Neuronal stem cell (in vitro differentiated cells): ENCODE data around the gene PIGT.

Experiments used
- DNase-seq: peaks from one replicate; pipeline ENCODE4 v3.0.0-alpha.2; 2013; ENCODE audit warnings: low spot score
- H2AFZ ChIP-seq: one replicate; pipeline ENCODE4 v1.6.1; 2013; ENCODE audit warnings: mild to moderate bottlenecking, low read length, inconsistent platforms
- H2AK5ac ChIP-seq: 2 replicates; pipeline ENCODE4 v1.6.1; 2013; ENCODE audit warnings: low read depth, mild to moderate bottlenecking, inconsistent platforms, low read length, moderate library complexity, mixed read lengths
- H2BK120ac ChIP-seq: 2 replicates; pipeline ENCODE4 v1.6.1; 2013; ENCODE audit warnings: low read depth, mild to moderate bottlenecking, inconsistent platforms, low read length, moderate library complexity, mixed read lengths
- H2BK12ac ChIP-seq: one replicate; pipeline ENCODE4 v1.6.1; 2013; ENCODE audit warnings: low read length, inconsistent platforms
- H2BK15ac ChIP-seq: 2 replicates; pipeline ENCODE4 v1.6.1; 2013; ENCODE audit warnings: mild to moderate bottlenecking, low read length, inconsistent platforms, mixed read lengths
- H2BK5ac ChIP-seq: one replicate; pipeline ENCODE4 v1.6.1; 2013; ENCODE audit warnings: inconsistent platforms, mild to moderate bottlenecking, low read length, moderate library complexity
- H3K14ac ChIP-seq: one replicate; pipeline ENCODE4 v1.6.1; 2013; ENCODE audit warnings: low read length, inconsistent platforms
- H3K18ac ChIP-seq: 2 replicates; pipeline ENCODE4 v1.6.1; 2013; ENCODE audit warnings: low read length, inconsistent platforms
- H3K23ac ChIP-seq: 2 replicates; pipeline ENCODE4 v1.6.1; 2013; ENCODE audit warnings: low read depth, mild to moderate bottlenecking, mixed read lengths, low read length, inconsistent platforms; ENCODE audit not compliant: poor library complexity
- H3K27ac ChIP-seq: replicated peaks from 3 replicates; pipeline ENCODE4 v1.5.1; 2013; ENCODE audit warnings: low read length, inconsistent platforms
- H3K27me3 ChIP-seq, 3 experiments: 2 replicates each; pipeline ENCODE4 v1.6.1; 2013; ENCODE audit warnings: low read length in 3 of 3, mild to moderate bottlenecking in 2 of 3, inconsistent platforms in 1 of 3, low read depth in 1 of 3, mixed read lengths in 1 of 3, moderate library complexity in 1 of 3; ENCODE audit not compliant: control insufficient read depth in 3 of 3, insufficient read depth in 3 of 3
- H3K36me3 ChIP-seq, 2 donors: replicated peaks in 1 of 2; 2 replicates each; pipeline ENCODE4 v1.6.1; 2013; ENCODE audit warnings: low read length in 2 of 2; ENCODE audit not compliant: control insufficient read depth in 2 of 2, insufficient read depth in 2 of 2
- H3K4ac ChIP-seq: 2 replicates; pipeline ENCODE4 v1.6.1; 2013; ENCODE audit warnings: inconsistent platforms, mild to moderate bottlenecking, low read length, moderate library complexity
- H3K4me1 ChIP-seq, 2 donors: 1 replicate in 1 of 2; 2 replicates in 1 of 2; pipeline ENCODE4 v1.6.1; 2013; ENCODE audit warnings: low read length in 2 of 2, low read depth in 1 of 2; ENCODE audit not compliant: control insufficient read depth in 2 of 2, insufficient read depth in 1 of 2
- H3K4me2 ChIP-seq: one replicate; pipeline ENCODE4 v1.6.1; 2013; ENCODE audit warnings: mild to moderate bottlenecking, low read length, inconsistent platforms; ENCODE audit not compliant: insufficient read depth, poor library complexity, severe bottlenecking
- H3K4me3 ChIP-seq, 2 donors: 2 replicates each; pipeline ENCODE4 v1.5.1; 2013; ENCODE audit warnings: low read length in 2 of 2, mild to moderate bottlenecking in 2 of 2, inconsistent platforms in 1 of 2, moderate library complexity in 1 of 2
- H3K79me1 ChIP-seq: one replicate; pipeline ENCODE4 v1.6.1; 2013; ENCODE audit warnings: low read depth, mild to moderate bottlenecking, inconsistent platforms, low read length, moderate library complexity
- H3K9ac ChIP-seq: one replicate; pipeline ENCODE4 v1.6.1; 2013; ENCODE audit warnings: mild to moderate bottlenecking, low read depth, low read length, inconsistent platforms; ENCODE audit not compliant: poor library complexity
- H3K9me3 ChIP-seq, 2 donors: replicated peaks in 1 of 2; 2 replicates each; pipeline versions ENCODE3 to v1.6.1; 2013; ENCODE audit warnings: low read length in 2 of 2, mild to moderate bottlenecking in 2 of 2, inconsistent platforms in 1 of 2, low read depth in 1 of 2, mixed read lengths in 1 of 2, moderate library complexity in 1 of 2; ENCODE audit not compliant: control insufficient read depth in 2 of 2, insufficient read depth in 1 of 2
- H4K8ac ChIP-seq: one replicate; pipeline ENCODE4 v1.6.1; 2013; ENCODE audit warnings: low read depth, mild to moderate bottlenecking, inconsistent platforms, low read length, moderate library complexity
- H4K91ac ChIP-seq: one replicate; pipeline ENCODE4 v1.6.1; 2013; ENCODE audit warnings: low read length, low read depth, mild to moderate bottlenecking, inconsistent platforms; ENCODE audit not compliant: poor library complexity
- WGBS, 2 donors: extraction: QIAGEN DNeasy Blood & Tissue Kit; methylation state at CpG; one replicate each; pipeline ENCODE4 v1.1.7; 2013; ENCODE audit warnings: missing lambda C conversion rate in 2 of 2, mixed read lengths in 1 of 2; ENCODE audit not compliant: insufficient read length in 2 of 2, insufficient replicate concordance in 1 of 2; ENCODE audit errors: extremely low coverage in 2 of 2; 5-methylcytosine and 5-hydroxymethylcytosine counted together

Gene PIGT

GRCh38 chr20:45459606-45460005 is 43.7 kb downstream of the PIGT start:
- DNase-seq, result no peak
- H3K4me3 ChIP-seq, result no peak overlapping the region
- peaks cover 0 to 16% (median 0%) of the 10 kb centered on the region in 3 experiments for H3K27me3 ChIP-seq
- peaks cover 0 to 2% of the 10 kb centered on the region in 2 donors for H3K4me1 ChIP-seq
- WGBS, 2 donors, result no CpG with 5 or more reads among the region's 5 CpGs
- no peak overlapping the region for H2AFZ ChIP-seq
- H3K27ac ChIP-seq, result no peak overlapping the region
- no peak overlapping the region for H2BK15ac ChIP-seq
- H3K23ac ChIP-seq, result no peak overlapping the region
- no peak overlapping the region for H4K8ac ChIP-seq
- no peaks in the 10 kb centered on the region for H3K36me3 ChIP-seq
- H3K4ac ChIP-seq, result no peak overlapping the region
- H3K79me1 ChIP-seq, result no peaks in the 10 kb centered on the region
- no peak overlapping the region for H4K91ac ChIP-seq
- H3K18ac ChIP-seq, result no peak overlapping the region
- H2BK120ac ChIP-seq, result no peak overlapping the region
- no peak overlapping the region for H3K4me2 ChIP-seq
- no peak overlapping the region for H2AK5ac ChIP-seq
- no peak overlapping the region for H2BK12ac ChIP-seq
- no peak overlapping the region for H3K14ac ChIP-seq
- no peak overlapping the region for H3K9ac ChIP-seq
- no peak overlapping the region for H2BK5ac ChIP-seq
- no peaks in the 10 kb centered on the region for H3K9me3 ChIP-seq

DNA sequence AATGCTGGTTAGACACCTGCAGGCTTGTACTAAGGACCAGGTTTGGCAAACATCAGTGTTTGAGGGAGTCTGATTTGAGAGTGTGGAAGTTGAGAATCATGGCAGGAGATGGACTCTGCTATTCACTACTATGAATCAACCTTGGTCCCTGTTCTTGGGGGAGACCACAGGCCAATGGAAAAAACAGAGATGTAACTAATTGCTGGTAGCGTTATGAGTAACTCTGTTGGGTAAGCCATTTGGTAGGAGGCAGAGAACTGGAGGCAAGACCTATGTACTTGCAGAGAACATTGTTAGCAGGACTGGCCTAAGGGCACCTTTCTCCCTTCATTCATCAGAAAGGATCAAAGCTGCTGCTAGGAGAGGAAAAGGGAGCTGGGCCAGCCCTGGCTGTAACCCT is 45.3 kb downstream of the PIGT start:
- no peak overlapping the region for H3K18ac ChIP-seq
- no peak overlapping the region for H3K4me3 ChIP-seq
- DNase-seq, result no peak
- H4K8ac ChIP-seq, result no peak overlapping the region
- no peak overlapping the region for H2BK15ac ChIP-seq
- H2BK120ac ChIP-seq, result no peak overlapping the region
- H3K27ac ChIP-seq, result no peak overlapping the region
- no peak overlapping the region for H3K4ac ChIP-seq
- no peak overlapping the region for H2BK12ac ChIP-seq
- H3K9me3 ChIP-seq, result no peaks in the 10 kb centered on the region
- no peaks in the 10 kb centered on the region for H3K79me1 ChIP-seq
- H3K9ac ChIP-seq, result no peak overlapping the region
- H3K36me3 ChIP-seq, result no peaks in the 10 kb centered on the region
- WGBS, 2 donors, result no CpG with 5 or more reads among the region's 1 CpG
- H3K14ac ChIP-seq, result no peak overlapping the region
- no peak overlapping the region for H4K91ac ChIP-seq
- H2AK5ac ChIP-seq, result no peak overlapping the region
- H3K23ac ChIP-seq, result no peak overlapping the region
- no peak overlapping the region for H2BK5ac ChIP-seq
- H3K27me3 ChIP-seq, result peaks cover 0 to 29% (median 0%) of the 10 kb centered on the region in 3 experiments
- H3K4me1 ChIP-seq, result peaks cover 0 to 2% of the 10 kb centered on the region in 2 donors
- H3K4me2 ChIP-seq, result no peak overlapping the region
- no peak overlapping the region for H2AFZ ChIP-seq

- Histone ChIP-seq H2BK120ac (no peak overlapping the region), H4K8ac (no peak overlapping the region), H3K9ac (no peak overlapping the region), H3K36me3 (no peaks in the 10 kb centered on the region), H2BK15ac (no peak overlapping the region), H3K23ac (no peak overlapping the region), H3K9me3 (no peaks in the 10 kb centered on the region), H3K27ac (no peak overlapping the region), H3K4me3 (no peak overlapping the region), H3K79me1 (no peaks in the 10 kb centered on the region), H2BK5ac (no peak overlapping the region), H2AK5ac (no peak overlapping the region), H3K27me3 (peaks cover 0 to 33% (median 0%) of the 10 kb centered on the region in 3 experiments), H3K4ac (no peak overlapping the region), H3K4me2 (no peak overlapping the region), H3K14ac (no peak overlapping the region), H4K91ac (no peak overlapping the region), H2AFZ (no peak overlapping the region), H3K18ac (no peak overlapping the region), H3K4me1 (peaks cover 0 to 2% of the 10 kb centered on the region in 2 donors), H2BK12ac (no peak overlapping the region)
- no peak for DNase-seq
- no CpG with 5 or more reads among the region's 6 CpGs for WGBS, 2 donors
Measured at GRCh38 chr20:45462711-45463509, 47.0 kb downstream of the PIGT start.

DNA sequence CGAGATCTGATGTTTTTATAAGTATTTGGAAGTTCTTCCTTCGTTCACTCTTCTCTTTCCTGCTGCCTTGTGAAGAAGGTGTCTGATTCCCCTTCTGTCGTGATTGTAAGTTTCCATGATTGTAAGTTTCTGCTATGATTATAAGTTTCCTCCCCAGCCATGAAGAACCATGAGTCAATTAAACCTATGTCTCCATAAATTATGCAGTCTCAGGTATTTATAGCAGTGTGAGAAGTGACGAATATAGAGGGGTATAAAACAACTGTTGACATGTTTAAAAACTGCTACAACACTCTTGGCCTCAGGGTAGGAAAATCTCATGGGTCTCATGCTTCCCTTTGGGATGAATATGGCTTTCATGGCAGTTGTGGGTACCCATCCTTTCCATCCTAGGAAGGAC is 47.8 kb downstream of the PIGT start:
- Histone ChIP-seq H2BK15ac (no peak overlapping the region), H3K4ac (no peak overlapping the region), H2AFZ (no peak overlapping the region), H3K27me3 (peaks cover 0 to 35% (median 0%) of the 10 kb centered on the region in 3 experiments), H2BK12ac (no peak overlapping the region), H2AK5ac (no peak overlapping the region), H3K4me1 (no peaks in the 10 kb centered on the region), H4K91ac (no peak overlapping the region), H3K4me2 (no peak overlapping the region), H3K79me1 (no peaks in the 10 kb centered on the region), H3K4me3 (no peak overlapping the region), H3K36me3 (no peaks in the 10 kb centered on the region), H3K27ac (no peak overlapping the region), H3K9me3 (no peaks in the 10 kb centered on the region), H3K23ac (no peak overlapping the region), H2BK120ac (no peak overlapping the region), H3K14ac (no peak overlapping the region), H3K18ac (no peak overlapping the region), H3K9ac (no peak overlapping the region), H2BK5ac (no peak overlapping the region), H4K8ac (no peak overlapping the region)
- no peak for DNase-seq
- WGBS, 2 donors, result no CpG with 5 or more reads among the region's 4 CpGs
